ENCODE results near the gene MAGI1. TPM values are rescaled to one million over a fixed set of nuclear protein-coding genes. Genes with fewer than 3 reads are reported as not detected.

MAGI1 gene
- total RNA-seq, 2 donors from 2014 or later: 23.4 to 41.4 TPM

DNA sequence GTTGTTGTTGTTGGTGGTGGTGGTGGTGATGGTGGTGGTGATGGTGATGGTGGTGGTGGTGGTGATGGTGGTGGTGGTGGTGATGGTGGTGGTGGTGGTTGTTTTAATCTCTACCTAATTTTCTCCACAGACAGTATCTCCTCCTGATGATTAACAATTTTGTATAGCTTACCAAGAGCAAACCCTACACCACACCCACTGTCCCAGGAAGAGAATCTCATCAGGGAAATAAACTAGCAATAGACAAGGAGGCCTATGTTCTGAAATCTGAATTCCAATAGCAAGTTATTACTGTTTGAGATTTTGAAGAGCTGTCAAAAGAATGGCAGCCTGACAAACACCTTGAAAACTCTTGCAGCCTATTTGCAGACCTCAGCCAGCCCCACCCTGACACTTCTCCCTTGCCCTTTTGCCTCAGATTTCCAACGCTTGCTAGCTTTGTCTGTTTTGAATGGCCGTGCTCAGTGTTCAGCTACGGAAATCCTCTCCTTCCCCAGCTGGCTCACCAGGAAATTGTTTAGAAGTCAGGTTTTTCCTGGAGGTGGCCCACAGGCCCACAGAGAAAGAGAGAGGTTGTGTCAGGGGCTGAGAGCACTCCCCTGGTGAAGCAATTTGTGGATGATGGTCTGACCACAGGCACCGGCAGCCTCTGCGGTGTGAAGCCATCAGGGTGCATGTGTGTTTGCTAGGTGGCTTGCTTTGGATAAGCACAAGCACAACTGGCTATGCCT, 101.6 kb downstream of the MAGI1 start:
- Histone ChIP-seq H3K4me1 (no peaks in the 10 kb centered on the region), H3K9me3 (no peaks in the 10 kb centered on the region), H3K9ac (ENCODE audit: low read depth in 2 of 2, low read length in 2 of 2) (peak overlapping the region in 1 of 2 donors; percentile 49), H3K36me3 (no peaks in the 10 kb centered on the region), H3K27me3 (no peaks in the 10 kb centered on the region), H3K27ac (peak overlapping the region; percentile 27), H3K4me3 (no peak overlapping the region)
- TF ChIP-seq CTCF (IDR thresholded peaks at IDR 0.05): no peak
- intact Hi-C loops (cut with DNase I): no loop called here
- no peak for DNase-seq

GRCh38 chr3:65935724-65936123, 103.0 kb downstream of the MAGI1 start:
- H3K27me3 ChIP-seq: no peaks in the 10 kb centered on the region
- no peak for DNase-seq
- H3K4me3 ChIP-seq: no peak overlapping the region
- no peaks in the 10 kb centered on the region for H3K36me3 ChIP-seq
- H3K9me3 ChIP-seq: no peaks in the 10 kb centered on the region
- no peak overlapping the region for H3K27ac ChIP-seq
- no peak for TF ChIP-seq CTCF (IDR thresholded peaks at IDR 0.05)
- no peaks in the 10 kb centered on the region for H3K4me1 ChIP-seq
- H3K9ac ChIP-seq (ENCODE audit: low read depth in 2 of 2, low read length in 2 of 2): no peak overlapping the region
- intact Hi-C loops (cut with DNase I): no loop called here

GRCh38 chr3:65930648-65931047, 108.1 kb downstream of the MAGI1 start:
- intact Hi-C loops (cut with DNase I): no loop called here
- no peak overlapping the region for H3K27ac ChIP-seq

DNA sequence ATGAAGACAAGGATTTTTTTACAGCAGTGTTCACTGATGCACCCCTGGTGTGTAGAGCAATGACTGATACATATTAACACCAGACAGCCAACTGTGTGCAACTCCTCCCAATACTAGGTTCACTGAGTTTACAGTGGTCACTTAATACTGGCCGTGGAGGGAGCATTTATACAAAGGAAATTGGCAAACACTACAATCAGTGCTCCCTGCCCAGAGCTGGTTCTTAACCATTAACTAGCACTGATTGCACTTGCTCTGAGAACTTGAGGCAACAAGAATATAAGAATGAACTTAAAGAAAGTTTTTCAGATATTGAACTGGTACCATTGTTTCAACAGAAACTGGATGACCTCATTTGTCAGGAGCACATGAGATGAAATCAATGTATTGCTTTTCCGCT, 110.6 kb downstream of the MAGI1 start:
- H3K9ac ChIP-seq (ENCODE audit: low read depth in 2 of 2, low read length in 2 of 2): no peak overlapping the region
- no peaks in the 10 kb centered on the region for H3K9me3 ChIP-seq
- intact Hi-C loops (cut with DNase I): no loop called here
- H3K4me3 ChIP-seq: no peak overlapping the region
- no peak for TF ChIP-seq CTCF (IDR thresholded peaks at IDR 0.05)
- no peaks in the 10 kb centered on the region for H3K4me1 ChIP-seq
- no peaks in the 10 kb centered on the region for H3K36me3 ChIP-seq
- H3K27ac ChIP-seq: no peak overlapping the region
- no peaks in the 10 kb centered on the region for H3K27me3 ChIP-seq
- no peak for DNase-seq

More at GRCh38 chr3:65930648-65931047, 108.1 kb downstream of the MAGI1 start:
- H3K4me3 ChIP-seq: no peak overlapping the region
- no peaks in the 10 kb centered on the region for H3K27me3 ChIP-seq
- H3K4me1 ChIP-seq: no peaks in the 10 kb centered on the region
- H3K9me3 ChIP-seq: no peaks in the 10 kb centered on the region
- no peaks in the 10 kb centered on the region for H3K36me3 ChIP-seq
- DNase-seq: no peak
- no peak for TF ChIP-seq CTCF (IDR thresholded peaks at IDR 0.05)
- no peak overlapping the region for H3K9ac ChIP-seq (ENCODE audit: low read depth in 2 of 2, low read length in 2 of 2)

DNA sequence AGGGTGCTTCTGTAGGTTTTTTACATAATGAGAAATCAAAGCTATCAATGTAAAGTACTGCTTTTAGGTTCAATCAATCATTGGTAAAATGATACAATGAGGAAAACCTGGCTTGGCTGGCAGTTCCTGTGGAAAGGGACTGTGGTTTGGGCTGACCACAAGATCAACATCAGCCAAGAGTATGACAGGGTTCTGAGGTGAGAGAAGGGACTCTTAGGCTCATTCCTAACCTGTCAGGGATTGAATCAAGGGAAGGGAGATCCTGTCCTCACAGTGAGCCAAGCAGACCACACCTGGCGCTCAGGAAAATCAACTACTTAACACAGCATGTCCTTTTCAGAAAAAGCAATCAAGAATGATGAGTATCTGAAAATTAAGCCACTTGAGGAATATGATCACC, 111.1 kb downstream of the MAGI1 start:
- Histone ChIP-seq H3K9me3 (no peaks in the 10 kb centered on the region), H3K36me3 (no peaks in the 10 kb centered on the region), H3K9ac (ENCODE audit: low read depth in 2 of 2, low read length in 2 of 2) (no peak overlapping the region), H3K4me1 (no peaks in the 10 kb centered on the region), H3K27me3 (no peaks in the 10 kb centered on the region), H3K4me3 (no peak overlapping the region), H3K27ac (no peak overlapping the region)
- TF ChIP-seq CTCF (IDR thresholded peaks at IDR 0.05): no peak
- DNase-seq: no peak
- intact Hi-C loops (cut with DNase I): no loop called here

All from colonic mucosa (tissue), 4 donors.